NCI-H345 treated with DMSO at 0.1 percent for 48 hours (cell line): ENCODE measurements around the gene HOXC6.

Experiments
- DNase-seq: peaks from one replicate; lab custom pipeline; 2025; ENCODE audit not compliant: unreplicated experiment; lab: John Stamatoyannopoulos, UW

The HOXC6 gene

DNA sequence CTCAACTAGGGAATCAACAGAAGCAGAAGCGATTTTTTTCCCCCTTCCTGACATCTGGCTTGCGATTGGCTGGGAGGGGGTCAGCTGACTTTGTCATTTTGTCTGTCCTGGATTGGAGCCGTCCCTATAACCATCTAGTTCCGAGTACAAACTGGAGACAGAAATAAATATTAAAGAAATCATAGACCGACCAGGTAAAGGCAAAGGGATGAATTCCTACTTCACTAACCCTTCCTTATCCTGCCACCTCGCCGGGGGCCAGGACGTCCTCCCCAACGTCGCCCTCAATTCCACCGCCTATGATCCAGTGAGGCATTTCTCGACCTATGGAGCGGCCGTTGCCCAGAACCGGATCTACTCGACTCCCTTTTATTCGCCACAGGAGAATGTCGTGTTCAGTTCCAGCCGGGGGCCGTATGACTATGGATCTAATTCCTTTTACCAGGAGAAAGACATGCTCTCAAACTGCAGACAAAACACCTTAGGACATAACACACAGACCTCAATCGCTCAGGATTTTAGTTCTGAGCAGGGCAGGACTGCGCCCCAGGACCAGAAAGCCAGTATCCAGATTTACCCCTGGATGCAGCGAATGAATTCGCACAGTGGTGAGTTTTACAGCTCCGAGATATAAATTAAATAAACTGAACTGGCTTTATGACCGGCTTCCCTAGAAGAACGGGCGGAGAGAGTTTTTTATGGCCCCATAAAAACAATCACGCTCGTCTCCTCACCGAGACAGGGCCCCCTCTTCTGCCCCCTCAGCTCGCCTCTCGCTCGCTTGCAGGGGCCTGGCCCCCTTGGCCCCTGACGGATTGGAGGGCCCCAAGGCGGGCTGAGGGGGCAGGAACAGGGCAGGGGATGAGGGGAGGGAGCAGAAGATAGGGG lies at the start of gene HOXC6:
Gene HOXC6, plus strand, starts transcription at position 127 of the 888 bp plus-strand sequence. Its CDS starts 82 bp downstream, at position 209.
- no peak for DNase-seq

DNA sequence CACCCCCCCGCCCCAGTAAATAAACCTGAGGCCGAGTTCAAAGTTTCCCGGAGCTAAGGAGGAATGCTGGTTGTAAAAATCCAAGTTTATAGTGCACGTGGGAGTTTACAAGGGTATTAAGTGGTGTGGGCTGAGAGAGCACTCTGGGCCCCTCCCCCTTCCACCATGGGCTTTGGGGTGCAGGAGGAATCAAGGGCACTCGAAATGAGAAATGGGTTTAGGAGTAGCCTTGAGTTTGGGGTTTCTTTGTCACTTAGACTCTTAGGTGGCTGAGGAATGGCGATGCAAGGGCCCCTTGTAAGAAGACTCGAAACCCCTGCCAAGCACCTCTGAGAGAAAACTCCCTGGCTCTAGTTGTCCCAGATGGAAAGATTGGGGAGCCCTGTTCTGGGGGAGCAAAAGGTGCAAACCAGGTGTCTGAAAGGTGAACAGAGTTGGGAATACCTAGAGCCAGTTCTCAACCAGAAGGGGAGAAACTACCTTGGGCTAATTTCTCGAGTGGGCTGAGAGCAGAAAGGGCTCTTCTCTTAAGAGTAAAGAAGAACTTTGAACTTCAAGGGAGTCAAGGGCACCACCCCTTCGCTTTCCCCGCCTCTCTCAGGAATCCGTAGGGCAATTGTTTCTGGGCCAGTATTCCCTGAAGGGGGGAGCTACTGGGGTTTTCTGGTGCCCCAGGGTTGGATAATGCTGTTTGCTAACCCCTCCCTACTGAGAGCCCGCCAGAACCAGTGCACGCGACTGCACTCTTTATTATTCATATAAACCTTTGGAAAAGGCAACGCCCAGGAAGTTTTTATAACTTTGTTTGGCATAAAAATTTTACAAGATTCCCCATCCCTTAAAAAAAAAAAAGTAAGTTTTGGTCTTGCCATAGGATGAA lies 49.5 kb upstream of the HOXC6 start:
- DNase-seq = no peak

DNA sequence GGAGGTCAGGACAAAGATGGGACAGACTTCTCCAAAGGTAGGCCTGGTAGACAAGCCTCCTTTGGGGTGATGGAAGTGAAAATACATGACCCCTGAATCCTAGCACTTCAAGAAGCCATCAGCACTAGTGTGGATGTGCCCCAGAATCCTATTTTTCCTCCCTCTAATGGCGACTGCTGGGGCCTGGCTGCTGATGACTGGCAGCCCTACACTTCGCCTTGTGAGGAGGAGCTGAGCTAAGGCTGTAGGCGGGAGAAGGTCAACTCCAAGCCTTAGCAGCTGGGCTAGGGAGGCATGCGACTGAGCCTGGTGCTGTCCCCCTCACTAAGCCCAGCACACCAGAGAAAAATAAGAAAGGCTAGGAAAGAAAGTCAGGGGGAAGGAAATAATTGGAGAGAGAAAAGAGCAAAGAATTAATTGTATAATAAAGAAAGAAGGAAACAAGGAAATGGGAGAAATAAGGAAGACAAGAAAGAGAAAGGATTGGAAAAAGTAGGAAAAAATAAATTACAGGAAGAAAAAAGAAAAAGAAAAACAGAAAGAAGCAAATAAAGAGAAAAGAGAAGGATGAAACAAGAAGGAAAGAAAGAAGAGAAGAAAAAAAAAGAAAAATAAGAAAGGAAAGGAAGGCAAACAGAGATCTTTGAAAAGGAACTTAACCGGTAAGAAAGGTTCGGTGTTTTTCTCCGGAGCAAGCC lies 48.0 kb upstream of the HOXC6 start:
- DNase-seq = no peak

DNA sequence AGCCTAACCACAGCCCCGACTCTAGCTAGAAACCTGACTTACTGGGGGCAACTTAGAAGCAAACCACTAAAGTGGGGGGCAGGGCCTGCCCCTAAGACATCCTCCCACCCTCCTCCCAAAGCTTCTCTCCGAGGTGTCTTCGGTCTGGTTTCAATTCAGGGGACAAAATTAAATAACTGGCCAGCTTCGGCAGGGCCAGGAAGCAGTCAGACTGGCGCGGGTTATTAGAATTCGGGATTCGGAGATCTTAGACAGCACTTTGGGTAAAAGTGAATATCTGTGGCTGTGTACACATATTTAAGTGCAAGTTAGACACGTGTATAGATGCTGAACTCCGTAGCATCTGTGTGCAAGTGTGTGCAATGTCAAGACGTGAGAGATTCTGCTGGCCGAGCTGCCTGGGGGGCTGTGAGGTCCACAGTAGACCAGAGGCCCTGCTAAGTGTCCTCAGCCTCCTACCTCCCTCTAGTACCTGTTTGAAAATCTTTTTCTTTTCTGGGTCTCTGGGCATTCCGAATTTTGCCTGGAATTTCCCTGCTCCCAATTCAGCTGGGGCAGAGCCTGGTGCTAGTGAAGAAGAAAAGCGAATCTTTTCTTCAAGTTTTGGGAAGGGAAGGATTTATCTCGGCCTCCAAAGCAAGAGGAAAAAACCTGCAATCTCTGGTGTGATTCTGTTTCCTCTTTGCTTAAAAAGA lies 47.3 kb upstream of the HOXC6 start:
- no peak for DNase-seq

DNA sequence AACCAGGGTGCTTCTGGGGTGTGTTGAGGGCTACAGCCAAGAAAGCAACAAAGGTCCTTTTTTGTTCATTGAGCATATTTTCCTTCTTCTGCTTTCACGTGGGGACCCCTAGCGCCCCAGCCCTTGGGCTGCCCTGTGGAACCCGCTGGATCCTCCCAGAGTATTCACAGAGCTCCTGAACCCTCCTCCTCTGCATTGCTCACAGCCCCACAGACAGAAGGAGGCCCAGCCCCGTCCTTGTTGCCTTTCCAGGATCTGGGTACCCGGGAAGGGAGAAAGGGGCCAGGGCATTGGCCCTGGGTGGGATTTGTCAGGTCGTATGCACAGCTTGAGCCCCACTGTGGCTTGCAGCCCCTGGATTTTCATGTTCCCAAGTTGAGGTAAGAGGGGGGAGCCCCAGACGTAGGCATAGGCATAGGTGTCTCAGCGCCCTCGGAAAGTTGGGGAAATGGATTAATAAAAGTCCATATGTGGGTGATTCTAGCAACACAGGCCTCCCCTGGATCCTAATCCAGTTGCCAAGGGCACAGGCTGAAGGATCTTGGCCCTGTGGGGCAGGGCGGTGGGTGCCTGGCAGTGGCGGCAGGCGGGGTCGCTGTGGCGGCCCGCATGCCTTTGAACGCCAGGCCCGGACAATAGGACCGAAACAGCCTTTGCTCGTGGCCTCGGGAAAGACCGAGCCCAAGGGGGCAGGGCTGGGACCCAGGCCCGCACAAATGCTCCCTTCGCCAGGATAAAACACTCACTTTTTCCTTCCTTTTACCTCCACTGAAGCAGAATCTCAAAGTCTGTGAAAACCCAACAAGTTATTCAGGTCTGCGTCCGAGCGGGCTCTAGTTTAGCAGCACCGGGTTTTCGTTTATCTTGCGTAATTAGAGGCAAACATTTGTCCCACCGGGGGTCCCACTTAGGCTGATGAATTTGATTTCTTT lies 46.3 kb upstream of the HOXC6 start:
- no peak for DNase-seq

DNA sequence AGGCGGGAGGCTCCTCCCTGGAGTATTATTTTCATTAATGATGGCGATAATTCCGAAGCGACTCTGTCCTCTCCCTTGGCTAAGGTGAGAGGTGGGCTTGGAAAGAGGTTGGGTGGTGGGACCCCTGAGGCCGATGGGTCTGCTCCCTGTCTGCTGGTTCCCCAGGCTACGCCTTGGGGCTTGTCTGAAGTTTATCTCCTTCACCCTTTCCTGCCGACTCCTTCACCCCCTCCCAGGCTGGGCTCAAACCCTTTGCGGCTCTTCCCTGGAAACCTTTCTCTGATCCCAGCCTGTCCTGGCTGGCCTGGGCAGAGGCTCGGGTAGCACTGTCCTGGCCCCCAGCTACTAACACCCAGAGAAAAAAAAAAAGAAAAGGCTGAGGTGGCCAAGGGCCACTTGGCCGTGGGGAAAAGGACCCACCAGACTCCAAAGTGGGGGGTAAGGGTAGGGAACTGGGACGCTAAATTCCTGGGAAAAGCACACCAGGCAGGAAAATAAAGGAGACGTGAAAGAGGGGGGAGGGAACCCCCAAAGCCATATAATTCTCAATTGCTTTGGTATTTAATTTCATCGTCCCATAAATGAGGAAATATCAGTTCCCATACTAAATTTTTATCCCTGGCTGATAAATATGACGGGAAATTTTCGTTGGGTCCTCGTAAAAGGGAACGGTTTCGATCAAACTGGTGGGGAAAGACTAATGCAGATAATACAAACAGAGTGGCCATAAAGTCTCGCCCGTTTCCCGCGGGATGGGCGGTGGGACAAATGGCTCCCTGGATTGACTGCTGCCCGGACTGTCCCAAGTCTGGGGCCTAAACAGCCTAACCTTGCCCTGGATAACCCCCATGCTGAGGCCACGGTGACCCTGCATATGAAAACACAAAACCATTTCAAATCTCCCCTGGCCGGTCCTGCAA lies 45.3 kb upstream of the HOXC6 start:
- no peak for DNase-seq

DNA sequence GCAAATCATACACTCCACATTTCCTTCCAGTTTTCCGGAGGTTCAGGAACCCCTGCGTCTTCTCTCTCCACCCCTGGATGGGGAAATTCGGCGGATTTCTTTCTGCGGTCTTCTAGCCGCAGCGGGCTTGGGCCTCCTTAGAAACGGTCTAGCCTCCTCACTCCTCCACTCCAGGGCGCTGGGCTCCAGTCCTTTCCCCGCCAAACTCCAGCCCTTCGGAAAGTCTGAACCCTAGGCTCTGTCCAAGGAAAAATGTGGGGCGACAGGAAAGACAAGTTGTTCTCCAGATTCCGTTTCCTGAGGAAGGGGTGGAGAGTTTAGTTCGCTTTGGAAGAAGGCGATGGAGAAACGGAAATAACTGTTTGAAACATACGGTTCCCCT lies 44.7 kb upstream of the HOXC6 start:
- no peak for DNase-seq

DNA sequence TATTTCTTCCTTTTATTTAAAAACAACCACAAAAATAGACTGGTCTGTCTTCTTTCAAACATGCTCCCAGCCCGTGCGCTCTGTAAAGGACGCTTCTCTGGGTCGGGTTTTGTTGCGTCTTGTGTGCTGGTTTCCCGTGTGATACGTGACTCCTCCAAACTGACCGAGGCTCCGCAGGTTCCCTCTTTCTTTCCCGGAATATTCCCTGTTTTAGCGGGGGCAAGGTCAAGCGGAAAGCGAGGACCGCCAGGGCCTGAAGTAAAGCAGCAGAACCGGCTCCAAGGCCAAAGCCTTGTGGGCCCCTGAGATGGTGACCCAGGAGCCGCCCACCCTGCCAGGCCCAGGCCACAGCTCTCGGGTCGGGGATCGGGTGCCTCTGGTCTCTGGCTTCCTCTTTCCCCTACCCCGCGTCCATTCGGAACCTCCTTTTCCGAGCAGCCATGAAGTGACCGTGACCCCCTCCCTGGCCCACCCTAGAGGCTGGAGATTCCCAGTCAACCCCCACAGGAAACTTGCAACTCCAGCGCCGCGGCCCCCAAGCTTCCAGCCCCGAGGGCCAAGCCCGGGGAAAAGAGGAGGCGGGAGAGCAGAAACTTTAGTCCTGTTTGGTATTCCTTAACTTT lies 44.2 kb upstream of the HOXC6 start:
- DNase-seq = no peak

DNA sequence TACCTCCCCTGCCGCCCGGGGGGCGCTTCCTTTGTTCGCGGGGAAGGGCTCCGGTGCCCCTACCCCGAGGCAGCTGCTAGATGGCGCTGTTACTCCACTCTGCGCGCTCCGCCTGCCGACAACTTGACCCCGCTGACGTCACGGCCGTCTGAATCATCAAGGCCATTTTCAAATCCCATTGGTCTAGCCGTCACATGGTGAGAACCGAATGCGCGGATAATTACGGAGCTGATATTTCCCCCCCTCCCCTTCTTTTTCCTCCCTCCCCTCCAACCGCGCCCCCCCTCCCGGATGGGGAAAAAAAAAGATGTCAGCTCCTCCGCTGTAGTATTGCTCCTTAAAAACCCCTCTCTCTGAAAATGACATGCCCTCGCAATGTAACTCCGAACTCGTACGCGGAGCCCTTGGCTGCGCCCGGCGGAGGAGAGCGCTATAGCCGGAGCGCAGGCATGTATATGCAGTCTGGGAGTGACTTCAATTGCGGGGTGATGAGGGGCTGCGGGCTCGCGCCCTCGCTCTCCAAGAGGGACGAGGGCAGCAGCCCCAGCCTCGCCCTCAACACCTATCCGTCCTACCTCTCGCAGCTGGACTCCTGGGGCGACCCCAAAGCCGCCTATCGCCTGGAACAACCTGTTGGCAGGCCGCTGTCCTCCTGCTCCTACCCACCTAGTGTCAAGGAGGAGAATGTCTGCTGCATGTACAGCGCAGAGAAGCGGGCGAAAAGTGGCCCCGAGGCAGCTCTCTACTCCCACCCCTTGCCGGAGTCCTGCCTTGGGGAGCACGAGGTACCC lies 43.1 kb upstream of the HOXC6 start, which contains the start of gene HOXC10:
Gene HOXC10, plus strand, starts transcription at position 246 of the 791 bp plus-strand sequence. Its CDS starts 114 bp downstream, at position 360.
- DNase-seq = no peak

DNA sequence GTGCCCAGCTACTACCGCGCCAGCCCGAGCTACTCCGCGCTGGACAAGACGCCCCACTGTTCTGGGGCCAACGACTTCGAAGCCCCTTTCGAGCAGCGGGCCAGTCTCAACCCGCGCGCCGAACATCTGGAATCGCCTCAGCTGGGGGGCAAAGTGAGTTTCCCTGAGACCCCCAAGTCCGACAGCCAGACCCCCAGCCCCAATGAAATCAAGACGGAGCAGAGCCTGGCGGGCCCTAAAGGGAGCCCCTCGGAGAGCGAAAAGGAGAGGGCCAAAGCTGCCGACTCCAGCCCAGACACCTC lies 42.6 kb upstream of the HOXC6 start:
- DNase-seq = no peak

DNA sequence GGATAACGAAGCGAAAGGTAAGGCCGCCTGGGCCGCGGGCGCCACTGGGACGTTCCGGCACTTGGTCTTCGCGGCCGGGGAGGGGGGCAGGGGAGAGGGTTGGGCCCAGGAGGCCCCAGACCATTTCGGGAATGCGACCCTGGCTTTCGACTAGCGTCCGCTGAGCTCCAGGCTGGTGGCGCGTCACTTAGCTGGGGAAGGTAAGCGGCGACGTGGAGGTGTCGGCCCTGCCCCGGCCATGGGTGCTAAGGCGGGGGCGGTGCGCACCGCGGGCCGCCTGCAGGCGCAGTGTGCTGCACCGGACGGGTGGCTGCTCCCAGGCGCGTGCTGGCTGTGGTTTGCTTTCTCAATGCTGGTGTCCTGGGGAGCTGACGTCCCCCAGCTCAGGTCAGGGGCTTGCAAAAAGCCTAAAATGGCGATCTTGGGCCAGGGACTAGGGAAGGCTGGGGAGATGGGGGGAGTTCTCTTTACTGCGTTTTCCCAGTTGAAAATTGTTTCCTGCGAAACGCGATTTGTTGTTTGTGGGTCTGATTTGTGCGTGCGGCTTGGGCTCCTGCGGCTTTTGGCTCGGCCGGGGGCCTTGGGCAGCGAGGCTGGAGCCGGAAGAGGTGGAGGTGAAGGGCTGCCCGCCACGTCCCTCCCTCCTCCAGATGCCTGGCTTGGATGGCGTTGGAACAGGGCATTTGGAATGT lies 42.1 kb upstream of the HOXC6 start:
- no peak for DNase-seq

DNA sequence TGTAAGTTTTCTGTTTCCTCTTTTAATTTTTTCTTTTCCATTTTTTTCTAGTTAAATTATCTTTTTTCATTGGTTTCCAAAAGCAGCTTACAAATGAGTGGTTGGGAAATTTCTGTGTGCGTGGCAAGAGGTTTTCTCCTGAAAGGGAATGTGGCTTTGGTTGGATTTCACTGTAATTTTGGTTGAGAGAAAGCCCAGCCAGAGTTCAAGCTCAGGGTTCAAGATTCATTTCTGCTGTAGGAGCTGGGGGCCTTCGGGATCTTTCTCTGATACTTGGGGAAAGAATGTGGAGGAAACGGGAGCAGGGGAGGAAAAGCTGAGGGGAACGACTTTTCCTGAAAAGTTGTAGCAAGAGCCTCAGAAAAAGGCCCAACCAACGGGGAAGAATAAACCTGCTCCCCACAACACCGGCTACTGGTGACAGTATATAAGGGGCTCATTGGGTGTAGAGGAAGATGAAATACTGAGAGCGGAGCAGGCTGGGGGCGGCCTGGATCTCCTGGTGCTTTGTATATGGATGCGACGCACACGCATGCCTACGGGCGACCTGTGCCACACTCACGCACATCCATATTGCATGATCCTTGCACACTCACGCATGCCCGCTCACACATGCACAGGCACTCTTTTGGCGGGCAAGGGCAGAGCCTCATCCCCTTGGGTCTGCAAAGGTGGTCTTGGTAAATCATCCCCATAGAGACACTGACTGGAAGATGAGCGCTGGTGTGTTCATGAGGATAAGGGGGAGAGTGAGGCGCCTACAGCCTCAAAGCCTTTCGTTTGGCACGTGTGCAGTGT lies 41.4 kb upstream of the HOXC6 start:
- DNase-seq = no peak

DNA sequence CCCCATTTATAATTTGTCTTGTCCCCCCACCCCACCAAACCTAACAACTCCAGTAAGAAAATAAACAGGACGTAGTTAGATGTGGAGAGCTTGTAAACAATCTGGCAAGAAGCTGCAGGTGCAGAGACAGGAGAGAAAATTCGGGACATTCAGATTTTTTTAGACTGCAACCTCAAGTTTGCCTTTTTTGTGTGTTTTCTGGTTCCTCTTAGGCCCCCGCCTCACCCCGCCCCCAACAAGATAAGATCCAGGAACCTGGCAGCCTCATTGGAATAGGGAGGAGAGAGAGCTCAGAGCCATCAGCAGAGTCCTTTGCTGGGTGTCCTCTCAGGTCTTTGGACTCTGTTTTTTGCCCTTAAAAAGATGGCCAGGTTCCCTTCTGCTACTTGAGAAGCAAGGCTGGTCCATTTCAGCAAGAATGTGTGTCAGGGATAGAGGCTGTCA lies 40.4 kb upstream of the HOXC6 start:
- no peak for DNase-seq

DNA sequence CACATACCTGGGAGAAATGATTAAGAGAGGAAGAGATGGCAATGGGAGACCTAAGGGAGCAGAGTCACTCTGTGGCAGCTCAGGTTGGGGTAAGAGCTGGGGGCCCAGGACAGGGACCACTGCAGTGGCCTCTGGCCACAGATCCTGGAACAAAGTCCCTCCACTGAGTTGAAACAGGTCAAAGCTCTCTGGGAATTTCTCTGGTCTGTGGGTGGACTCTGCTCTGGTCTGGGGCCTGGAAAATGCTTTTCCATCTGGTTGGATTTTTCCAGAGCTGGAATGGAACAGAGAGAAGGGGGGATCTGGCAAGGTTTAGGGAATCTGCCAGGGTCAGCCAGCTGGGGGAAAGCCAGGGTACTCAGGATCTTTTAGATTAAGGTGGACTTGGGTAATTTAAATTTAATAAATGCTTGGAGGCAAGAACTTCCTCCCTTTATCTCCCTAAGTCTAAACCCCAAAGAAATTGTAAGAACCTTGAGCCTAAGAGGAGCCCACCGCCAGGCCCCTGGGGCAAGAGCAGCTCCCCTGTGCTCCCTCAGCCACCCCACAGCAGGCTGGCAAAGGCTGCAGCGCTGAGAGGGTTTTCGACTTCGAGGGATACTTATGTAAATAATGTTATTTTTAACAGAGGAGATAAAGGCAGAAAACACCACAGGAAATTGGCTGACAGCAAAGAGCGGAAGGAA lies 39.6 kb upstream of the HOXC6 start:
- no peak for DNase-seq
